Mesenchymal stem cell (in vitro differentiated cells and primary cell): Measurements from ENCODE around the gene PVALB.

Experiments
- DNase-seq: peaks from one replicate; pipeline ENCODE4 v3.0.0-alpha.2; 2013
- H2AFZ ChIP-seq: one replicate; pipeline ENCODE4 v1.6.1; 2013; ENCODE audit warnings: low read depth, mild to moderate bottlenecking, control low read depth, inconsistent platforms, low read length, moderate library complexity
- H2AK5ac ChIP-seq: 2 replicates; pipeline ENCODE4 v1.6.1; 2013; ENCODE audit warnings: low read length, moderate library complexity, mild to moderate bottlenecking, inconsistent platforms; ENCODE audit not compliant: severe bottlenecking
- H2BK120ac ChIP-seq: one replicate; pipeline ENCODE4 v1.6.1; 2013; ENCODE audit warnings: low read depth, mild to moderate bottlenecking, inconsistent platforms, low read length, moderate library complexity
- H2BK12ac ChIP-seq, 2 experiments: one replicate each; pipeline ENCODE4 v1.6.1; 2013; ENCODE audit warnings: inconsistent platforms in 2 of 2, low read length in 2 of 2, mild to moderate bottlenecking in 2 of 2, moderate library complexity in 2 of 2, control low read depth in 1 of 2
- H2BK15ac ChIP-seq: one replicate; pipeline ENCODE4 v1.6.1; 2013; ENCODE audit warnings: mild to moderate bottlenecking, low read depth, inconsistent platforms; ENCODE audit not compliant: poor library complexity, severe bottlenecking
- H2BK5ac ChIP-seq: 2 replicates; pipeline ENCODE4 v1.6.1; 2013; ENCODE audit warnings: low read depth, mild to moderate bottlenecking, low read length, control low read depth, inconsistent platforms; ENCODE audit not compliant: poor library complexity, severe bottlenecking
- H3K14ac ChIP-seq, 2 experiments: one replicate each; pipeline ENCODE4 v1.6.1; 2013; ENCODE audit warnings: inconsistent platforms in 2 of 2, low read length in 2 of 2, control low read depth in 1 of 2, mild to moderate bottlenecking in 1 of 2, moderate library complexity in 1 of 2
- H3K18ac ChIP-seq, 2 experiments: one replicate each; pipeline ENCODE4 v1.6.1; 2013; ENCODE audit warnings: inconsistent platforms in 2 of 2, low read length in 2 of 2, control low read depth in 1 of 2, low read depth in 1 of 2, mild to moderate bottlenecking in 1 of 2
- H3K23ac ChIP-seq, 2 experiments: one replicate each; pipeline ENCODE4 v1.6.1; 2013; ENCODE audit warnings: inconsistent platforms in 2 of 2, low read length in 2 of 2, mild to moderate bottlenecking in 2 of 2, moderate library complexity in 2 of 2, control low read depth in 1 of 2
- H3K27ac ChIP-seq: 2 replicates; pipeline ENCODE4 v1.5.1; 2013; ENCODE audit warnings: mild to moderate bottlenecking, moderate library complexity, low read length, control low read depth, inconsistent platforms; ENCODE audit not compliant: poor library complexity, severe bottlenecking
- H3K27me3 ChIP-seq, 2 experiments: 2 replicates each; pipeline versions ENCODE4 v1.6.1 to v1.7.0; 2013; ENCODE audit warnings: low read length in 2 of 2, mild to moderate bottlenecking in 2 of 2, moderate library complexity in 2 of 2, control low read depth in 1 of 2, inconsistent platforms in 1 of 2; ENCODE audit not compliant: control insufficient read depth in 1 of 2, insufficient read depth in 1 of 2
- H3K36me3 ChIP-seq, 2 experiments: 2 replicates each; pipeline versions ENCODE4 v1.6.1 to v1.7.0; 2013; ENCODE audit warnings: low read length in 2 of 2, control low read depth in 1 of 2, inconsistent platforms in 1 of 2, low read depth in 1 of 2, mild to moderate bottlenecking in 1 of 2; ENCODE audit not compliant: insufficient read depth in 2 of 2, control insufficient read depth in 1 of 2
- H3K4ac ChIP-seq, 2 experiments: one replicate each; pipeline ENCODE4 v1.6.1; 2013; ENCODE audit warnings: inconsistent platforms in 2 of 2, low read length in 2 of 2, mild to moderate bottlenecking in 2 of 2, moderate library complexity in 2 of 2, control low read depth in 1 of 2, low read depth in 1 of 2
- H3K4me1 ChIP-seq: 2 replicates; pipeline ENCODE4 v1.6.1; 2013; ENCODE audit warnings: low read depth, low read length, control low read depth; ENCODE audit not compliant: control insufficient read depth, insufficient read depth
- H3K4me2 ChIP-seq: 2 replicates; pipeline ENCODE4 v1.6.1; 2013; ENCODE audit warnings: low read length, mild to moderate bottlenecking, inconsistent platforms; ENCODE audit not compliant: poor library complexity, severe bottlenecking
- H3K4me3 ChIP-seq, 2 experiments: 2 replicates each; pipeline versions ENCODE4 v1.5.1 to v1.7.0; 2013; ENCODE audit warnings: low read length in 2 of 2, mild to moderate bottlenecking in 2 of 2, control low read depth in 1 of 2, low read depth in 1 of 2; ENCODE audit not compliant: insufficient read depth in 1 of 2
- H3K79me1 ChIP-seq: replicated peaks from 2 replicates; pipeline ENCODE4 v1.6.1; 2013; ENCODE audit warnings: mild to moderate bottlenecking, control low read depth, low read length, inconsistent platforms; ENCODE audit not compliant: poor library complexity, severe bottlenecking
- H3K9ac ChIP-seq: 2 replicates; pipeline ENCODE4 v1.7.0; 2013; ENCODE audit warnings: mild to moderate bottlenecking, low read length, moderate library complexity
- H3K9me3 ChIP-seq: 2 replicates; pipeline ENCODE4 v1.7.0; 2013; ENCODE audit warnings: mild to moderate bottlenecking, low read length; ENCODE audit not compliant: control insufficient read depth
- H4K8ac ChIP-seq: one replicate; pipeline ENCODE4 v1.6.1; 2013; ENCODE audit warnings: inconsistent platforms, mild to moderate bottlenecking, low read length, moderate library complexity
- H4K91ac ChIP-seq: one replicate; pipeline ENCODE4 v1.6.1; 2013; ENCODE audit warnings: mild to moderate bottlenecking, low read length, inconsistent platforms
- WGBS: methylation state at CpG from one replicate; pipeline ENCODE4 v1.1.7; 2013; ENCODE audit warnings: mixed read lengths; 5-methylcytosine and 5-hydroxymethylcytosine counted together

The PVALB gene

GRCh38 chr22:36823186-36823839 is 6.5 kb upstream of the PVALB start:
- Histone ChIP-seq H2AFZ (no peak overlapping the region), H3K27ac (peak overlapping the region; percentile 46), H3K4ac (no peak overlapping the region), H2AK5ac (no peak overlapping the region), H3K36me3 (no peaks in the 10 kb centered on the region), H3K79me1 (no peaks in the 10 kb centered on the region), H3K4me2 (no peak overlapping the region), H3K23ac (no peak overlapping the region), H2BK12ac (no peak overlapping the region), H3K9ac (no peak overlapping the region), H2BK120ac (no peak overlapping the region), H2BK5ac (peak overlapping the region; percentile 15), H4K91ac (no peak overlapping the region), H2BK15ac (no peak overlapping the region), H3K4me1 (peaks cover 19% of the 10 kb centered on the region), H3K27me3 (peaks cover 59 to 97% of the 10 kb centered on the region in 2 experiments), H3K4me3 (no peak overlapping the region), H3K18ac (no peak overlapping the region), H4K8ac (no peak overlapping the region), H3K14ac (no peak overlapping the region), H3K9me3 (no peaks in the 10 kb centered on the region)
- DNase-seq: peak; percentile 3
- 62% methylated on average over 17 of the region's 17 CpGs for WGBS

- H3K4me2 ChIP-seq: no peak overlapping the region
- H3K27ac ChIP-seq: peak overlapping the region; percentile 46
- no peak overlapping the region for H3K23ac ChIP-seq
- H3K14ac ChIP-seq: no peak overlapping the region
- H2BK12ac ChIP-seq: no peak overlapping the region
- no peaks in the 10 kb centered on the region for H3K36me3 ChIP-seq
- no peak overlapping the region for H3K9ac ChIP-seq
- H2AK5ac ChIP-seq: no peak overlapping the region
- no peak for DNase-seq
- H2BK15ac ChIP-seq: no peak overlapping the region
- H3K4ac ChIP-seq: no peak overlapping the region
- no peak overlapping the region for H3K18ac ChIP-seq
- H3K79me1 ChIP-seq: no peaks in the 10 kb centered on the region
- peaks cover 24% of the 10 kb centered on the region for H3K4me1 ChIP-seq
- no peak overlapping the region for H4K8ac ChIP-seq
- H2AFZ ChIP-seq: no peak overlapping the region
- WGBS: 55% methylated on average over 6 of the region's 6 CpGs
- peaks cover 66 to 97% of the 10 kb centered on the region in 2 experiments for H3K27me3 ChIP-seq
- no peak overlapping the region for H4K91ac ChIP-seq
- H2BK120ac ChIP-seq: no peak overlapping the region
- H3K4me3 ChIP-seq: no peak overlapping the region
- H2BK5ac ChIP-seq: no peak overlapping the region
- no peaks in the 10 kb centered on the region for H3K9me3 ChIP-seq
These were observed 5.7 kb upstream of the PVALB start for GRCh38 chr22:36822581-36822980.

GRCh38 chr22:36819112-36819511 is 2.3 kb upstream of the PVALB start:
- Histone ChIP-seq H3K36me3 (no peaks in the 10 kb centered on the region), H3K14ac (no peak overlapping the region), H3K4me2 (peak overlapping the region; percentile 19), H3K18ac (no peak overlapping the region), H4K91ac (no peak overlapping the region), H3K4me1 (peaks cover 34% of the 10 kb centered on the region), H2AK5ac (no peak overlapping the region), H3K23ac (no peak overlapping the region), H3K4ac (no peak overlapping the region), H3K27me3 (peaks cover 86 to 99% of the 10 kb centered on the region in 2 experiments), H2BK12ac (no peak overlapping the region), H3K4me3 (no peak overlapping the region), H3K9me3 (no peaks in the 10 kb centered on the region), H2BK15ac (no peak overlapping the region), H3K9ac (no peak overlapping the region), H3K79me1 (no peaks in the 10 kb centered on the region), H3K27ac (no peak overlapping the region), H4K8ac (no peak overlapping the region), H2BK5ac (no peak overlapping the region), H2AFZ (no peak overlapping the region), H2BK120ac (no peak overlapping the region)
- 60% methylated on average over 8 of the region's 9 CpGs for WGBS
- DNase-seq: no peak

- Histone ChIP-seq H3K79me1 (no peaks in the 10 kb centered on the region), H2BK120ac (no peak overlapping the region), H3K36me3 (no peaks in the 10 kb centered on the region), H3K4me3 (peak overlapping the region in 1 of 2 experiments; percentile 18), H2BK12ac (no peak overlapping the region), H2BK15ac (no peak overlapping the region), H2AK5ac (no peak overlapping the region), H2AFZ (no peak overlapping the region), H3K18ac (no peak overlapping the region), H3K4ac (no peak overlapping the region), H4K8ac (no peak overlapping the region), H3K4me2 (no peak overlapping the region), H3K27ac (no peak overlapping the region), H3K23ac (no peak overlapping the region), H3K27me3 (peaks cover 86 to 99% of the 10 kb centered on the region in 2 experiments), H3K9me3 (no peaks in the 10 kb centered on the region), H4K91ac (no peak overlapping the region), H3K9ac (no peak overlapping the region), H3K14ac (no peak overlapping the region), H2BK5ac (no peak overlapping the region), H3K4me1 (peaks cover 31% of the 10 kb centered on the region)
- WGBS: 69% methylated on average over 6 of the region's 6 CpGs
- no peak for DNase-seq
These were observed 1.3 kb upstream of the PVALB start for GRCh38 chr22:36818010-36818642.
